GM18502 (cell line): Measurements from ENCODE around the gene SLC22A6.

Experiments
- ATAC-seq: cut with Tn5 transposase; IDR thresholded peaks from one replicate; pipeline ENCODE4 v1.9.1; 2021; ENCODE audit warnings: mild to moderate bottlenecking; ENCODE audit not compliant: unreplicated experiment, poor library complexity

Gene SLC22A6, protein sequence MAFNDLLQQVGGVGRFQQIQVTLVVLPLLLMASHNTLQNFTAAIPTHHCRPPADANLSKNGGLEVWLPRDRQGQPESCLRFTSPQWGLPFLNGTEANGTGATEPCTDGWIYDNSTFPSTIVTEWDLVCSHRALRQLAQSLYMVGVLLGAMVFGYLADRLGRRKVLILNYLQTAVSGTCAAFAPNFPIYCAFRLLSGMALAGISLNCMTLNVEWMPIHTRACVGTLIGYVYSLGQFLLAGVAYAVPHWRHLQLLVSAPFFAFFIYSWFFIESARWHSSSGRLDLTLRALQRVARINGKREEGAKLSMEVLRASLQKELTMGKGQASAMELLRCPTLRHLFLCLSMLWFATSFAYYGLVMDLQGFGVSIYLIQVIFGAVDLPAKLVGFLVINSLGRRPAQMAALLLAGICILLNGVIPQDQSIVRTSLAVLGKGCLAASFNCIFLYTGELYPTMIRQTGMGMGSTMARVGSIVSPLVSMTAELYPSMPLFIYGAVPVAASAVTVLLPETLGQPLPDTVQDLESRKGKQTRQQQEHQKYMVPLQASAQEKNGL

DNA sequence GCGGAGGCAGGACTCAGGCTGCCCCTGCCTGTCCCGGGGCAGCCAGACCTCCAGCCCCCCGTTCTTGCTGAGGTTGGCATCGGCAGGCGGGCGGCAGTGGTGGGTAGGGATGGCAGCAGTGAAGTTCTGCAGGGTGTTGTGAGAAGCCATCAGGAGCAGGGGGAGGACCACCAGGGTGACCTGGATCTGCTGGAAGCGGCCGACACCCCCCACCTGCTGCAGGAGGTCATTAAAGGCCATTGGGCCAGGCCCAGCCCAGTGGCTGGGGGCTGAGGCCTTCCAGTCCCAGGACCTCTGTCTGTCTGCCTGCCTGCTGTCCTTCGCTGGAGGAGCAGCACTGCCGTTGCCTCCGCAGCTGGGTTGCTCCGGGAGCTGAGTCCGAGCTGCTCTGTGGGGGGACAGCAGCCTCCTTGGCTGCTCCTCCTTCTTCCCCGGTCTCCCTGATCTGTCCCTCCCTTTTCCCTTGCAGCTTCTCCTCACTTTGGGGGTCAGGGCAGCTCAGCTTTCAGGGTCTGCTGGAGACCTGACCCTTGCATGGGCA lies at the start of gene SLC22A6:
TSS of gene SLC22A6 (minus strand) at position 517 of the 541 bp plus-strand sequence. CDS start at position 240, 277 bp downstream.
- no peak for ATAC-seq

DNA sequence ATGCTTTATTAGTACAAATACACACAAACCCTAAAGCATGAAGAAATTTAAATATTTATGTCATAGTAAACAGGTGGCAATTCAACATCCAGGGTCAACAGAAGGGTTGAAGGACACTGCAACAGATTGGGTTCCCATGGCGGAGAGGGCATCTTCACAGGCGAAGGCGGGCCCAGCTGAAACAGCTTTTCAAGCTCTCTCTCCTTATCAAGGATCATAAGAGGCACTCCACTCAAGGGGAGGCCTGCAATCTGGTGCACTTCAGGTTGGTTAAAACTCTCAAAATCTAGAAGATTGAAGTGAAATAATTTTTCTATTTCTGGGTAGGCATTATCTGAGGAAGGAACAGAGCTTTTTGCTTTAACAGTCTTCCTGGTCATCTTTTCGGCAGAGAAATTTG lies 47.7 kb upstream of the SLC22A6 start:
- no peak for ATAC-seq

DNA sequence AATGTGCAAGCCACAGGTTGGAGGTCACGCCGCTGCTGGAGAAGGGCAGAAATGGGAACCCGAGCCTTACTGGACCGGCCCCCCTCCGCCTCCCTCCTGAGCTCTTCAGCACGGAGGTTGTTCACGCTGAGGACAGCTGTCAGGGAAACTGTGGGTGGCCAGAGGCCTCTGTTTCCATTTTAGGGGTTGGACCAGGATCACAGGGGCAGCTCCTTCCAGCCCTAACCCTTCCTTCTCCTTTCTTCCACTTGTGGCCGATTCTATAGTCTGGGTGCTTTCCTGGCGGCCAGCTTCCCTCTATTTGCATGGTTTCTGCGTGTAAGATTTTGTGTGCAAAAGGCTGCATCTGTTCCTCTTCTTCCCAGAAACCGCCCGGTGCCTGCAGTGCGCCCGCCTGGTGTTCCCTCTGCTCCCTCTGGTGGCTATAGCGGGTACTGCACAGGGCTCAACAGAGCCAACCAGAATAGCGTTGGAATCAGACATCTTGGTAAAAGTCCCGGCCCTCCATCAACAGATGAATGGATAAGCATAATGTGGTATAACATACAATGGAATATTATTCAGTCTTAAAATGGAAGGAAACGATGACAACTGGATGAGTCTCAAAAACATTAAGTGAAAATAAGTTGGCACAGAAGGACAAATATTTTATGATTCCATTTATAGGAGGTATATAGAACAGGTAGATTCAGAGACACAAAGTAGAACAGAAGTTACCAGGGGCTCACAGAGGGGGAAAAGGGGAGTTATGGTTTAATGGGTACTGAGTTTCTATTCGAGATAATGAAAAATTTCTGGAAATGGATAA lies 39.3 kb upstream of the SLC22A6 start:
- ATAC-seq, result no peak

DNA sequence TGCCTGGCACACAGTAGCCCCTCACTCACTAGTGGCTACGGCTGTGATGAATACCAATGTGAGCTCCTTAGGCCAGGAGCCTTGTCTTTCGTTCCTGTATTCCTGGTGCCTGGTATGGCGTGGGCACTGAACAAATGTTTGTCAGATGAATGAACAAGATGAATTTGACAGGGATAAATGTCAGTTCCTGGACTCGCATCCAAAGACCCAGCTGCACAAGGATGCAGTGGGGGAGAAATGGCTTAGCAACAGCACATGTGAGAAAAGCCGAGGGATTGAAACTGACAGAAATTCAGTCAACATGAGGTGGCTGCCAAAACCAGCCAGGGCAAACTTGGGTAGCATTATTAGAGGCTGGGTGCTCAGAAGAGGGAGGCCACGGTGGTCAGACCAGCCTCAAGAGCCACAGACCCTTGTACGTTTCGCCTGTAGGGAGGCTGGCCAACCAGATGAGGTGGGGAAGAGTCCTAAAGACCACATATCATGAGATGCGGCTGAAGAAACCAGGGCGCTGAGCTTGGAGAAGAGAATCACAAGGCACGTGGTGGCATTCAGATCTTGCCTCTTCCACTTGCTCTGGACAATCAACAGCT lies 38.6 kb upstream of the SLC22A6 start:
- no peak for ATAC-seq

DNA sequence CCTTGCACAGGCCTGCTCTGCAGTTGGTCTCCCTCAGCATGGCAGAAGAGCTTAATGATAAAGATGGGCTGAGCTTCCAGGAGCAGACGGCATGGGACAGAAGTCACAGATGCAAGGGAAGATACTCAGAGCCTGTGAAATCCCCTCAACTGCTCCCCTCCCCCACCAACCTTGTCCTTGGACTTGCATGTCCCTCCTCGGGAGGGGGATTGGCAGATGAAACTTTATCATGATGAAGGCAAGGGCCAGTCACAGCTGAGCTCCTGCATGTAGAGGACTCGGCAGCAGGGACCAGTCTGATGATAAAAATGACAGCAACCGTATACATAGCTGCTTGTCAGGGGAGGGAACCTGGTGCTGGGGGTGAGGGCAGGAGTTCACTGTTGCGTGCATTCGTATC lies 37.7 kb upstream of the SLC22A6 start:
- ATAC-seq, result no peak

DNA sequence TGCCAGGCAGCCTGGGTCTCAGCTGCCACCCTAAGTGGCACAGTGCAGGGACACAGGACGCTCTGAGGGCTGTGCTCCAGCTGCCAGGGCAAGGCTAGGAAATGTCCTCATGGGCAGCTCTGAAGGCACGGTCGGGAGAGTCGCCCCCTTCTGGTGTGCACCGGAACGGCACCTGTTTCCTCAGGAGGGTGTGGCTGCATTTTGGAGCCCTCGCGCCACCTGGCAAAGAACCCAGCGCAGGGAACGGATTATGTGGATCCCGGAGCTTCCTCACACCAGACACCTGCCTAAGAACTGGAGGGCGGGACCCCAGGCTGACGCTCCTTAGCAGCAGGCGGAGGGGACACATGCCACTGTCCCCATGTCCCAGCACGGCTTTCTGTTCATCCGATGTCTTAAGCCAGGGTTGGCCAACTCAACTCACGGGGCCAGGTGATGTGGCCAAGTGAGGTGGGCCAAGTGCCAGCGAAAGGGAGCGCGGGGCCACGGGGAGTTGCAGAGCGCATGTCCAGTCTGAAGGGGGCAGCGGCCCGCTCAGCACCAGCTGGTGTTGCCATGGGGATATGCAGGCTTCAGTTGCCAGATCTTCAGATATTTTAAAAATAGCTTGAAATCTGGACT lies 36.0 kb upstream of the SLC22A6 start:
- ATAC-seq, result no peak

DNA sequence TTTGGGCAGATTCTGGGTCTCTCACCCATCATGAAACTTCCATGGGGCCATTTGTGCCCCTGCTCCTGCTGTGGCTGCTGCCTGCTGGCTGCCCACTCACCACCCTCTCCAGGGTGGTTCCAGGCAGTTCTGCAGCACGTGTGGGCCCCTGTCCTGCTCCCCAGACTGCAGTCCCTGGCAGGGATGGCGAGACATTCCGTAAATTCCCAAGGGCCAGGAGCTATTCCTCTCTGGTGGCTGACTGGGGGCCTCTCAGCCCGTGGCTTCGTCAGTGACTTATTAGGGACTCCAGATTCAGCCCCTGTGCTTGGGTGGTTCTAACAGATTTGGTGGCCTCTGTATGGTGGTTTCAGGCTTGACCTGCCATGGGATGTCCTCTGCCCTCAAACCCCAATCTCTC lies 34.7 kb upstream of the SLC22A6 start:
- ATAC-seq, result no peak

DNA sequence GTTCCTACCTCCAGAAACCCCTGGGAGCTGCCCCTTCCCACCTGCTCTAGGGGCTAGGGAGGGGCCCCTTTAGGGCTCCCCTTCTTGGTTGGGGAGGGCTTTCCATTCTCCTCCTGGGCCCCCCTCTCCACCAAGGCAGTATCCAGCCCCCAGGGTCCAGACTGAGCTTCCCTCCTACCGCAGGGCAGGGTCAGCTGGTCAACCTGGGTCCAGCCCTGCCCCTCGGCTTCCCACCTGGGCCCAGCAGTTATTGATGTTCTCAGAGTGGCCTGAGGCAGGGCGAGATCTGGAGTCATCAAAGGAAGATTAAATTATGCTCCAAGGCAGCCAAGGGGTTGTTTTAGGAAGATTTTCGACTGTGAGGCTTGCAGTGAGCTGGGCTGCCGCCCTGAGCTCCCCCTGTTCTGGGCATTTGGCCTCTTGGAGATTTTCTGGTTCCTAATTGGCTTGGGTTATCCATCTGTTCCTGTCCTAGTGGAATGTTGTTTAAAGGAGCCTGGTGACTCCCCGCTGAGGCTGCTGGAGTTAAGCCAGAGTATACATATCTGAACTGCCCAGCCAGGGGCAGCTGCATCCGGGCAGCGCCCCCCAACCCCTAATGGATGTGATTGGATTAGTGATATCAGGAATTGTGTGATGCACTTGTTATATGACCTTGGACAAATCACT lies 32.7 kb upstream of the SLC22A6 start:
- ATAC-seq, result no peak

DNA sequence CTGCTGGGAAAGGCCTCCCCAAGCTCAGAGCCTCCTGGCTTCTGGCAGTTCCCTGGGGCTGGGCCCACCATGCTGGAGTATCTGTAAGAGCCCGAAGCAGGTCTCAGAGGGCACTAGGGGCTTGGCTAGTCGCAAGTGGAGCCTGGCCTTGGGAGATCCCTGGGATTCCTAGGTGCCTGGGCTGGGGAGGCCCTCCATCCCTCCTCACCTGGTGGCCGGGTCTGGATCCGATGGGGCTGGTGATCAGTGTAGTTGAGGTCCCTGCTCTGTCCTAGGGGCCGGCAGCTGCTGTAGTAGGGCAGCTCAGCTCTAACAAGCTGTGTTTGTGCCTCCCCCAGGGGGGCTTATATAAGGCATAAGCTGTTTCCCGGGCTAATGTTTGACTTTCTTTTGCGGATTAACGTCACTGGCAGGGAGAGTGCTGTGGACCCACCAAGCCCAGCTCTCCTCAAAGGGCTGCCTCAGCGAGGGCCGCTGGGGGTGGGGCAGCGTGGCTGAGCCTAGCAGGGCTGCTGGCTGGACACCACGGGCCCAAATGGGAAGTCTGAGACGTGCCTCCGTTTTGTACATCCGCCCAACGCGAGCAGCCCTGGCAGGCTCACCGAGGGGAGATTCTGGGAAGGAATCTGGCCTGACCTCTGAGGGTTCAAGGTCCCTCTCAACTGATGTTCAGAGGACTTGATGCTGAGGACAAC lies 30.9 kb upstream of the SLC22A6 start, which contains the start of gene SLC22A8:
TSS of gene SLC22A8 (minus strand) at position 321 of the 695 bp plus-strand sequence. CDS start 883 bp downstream, outside the sequence.
- ATAC-seq, result no peak

DNA sequence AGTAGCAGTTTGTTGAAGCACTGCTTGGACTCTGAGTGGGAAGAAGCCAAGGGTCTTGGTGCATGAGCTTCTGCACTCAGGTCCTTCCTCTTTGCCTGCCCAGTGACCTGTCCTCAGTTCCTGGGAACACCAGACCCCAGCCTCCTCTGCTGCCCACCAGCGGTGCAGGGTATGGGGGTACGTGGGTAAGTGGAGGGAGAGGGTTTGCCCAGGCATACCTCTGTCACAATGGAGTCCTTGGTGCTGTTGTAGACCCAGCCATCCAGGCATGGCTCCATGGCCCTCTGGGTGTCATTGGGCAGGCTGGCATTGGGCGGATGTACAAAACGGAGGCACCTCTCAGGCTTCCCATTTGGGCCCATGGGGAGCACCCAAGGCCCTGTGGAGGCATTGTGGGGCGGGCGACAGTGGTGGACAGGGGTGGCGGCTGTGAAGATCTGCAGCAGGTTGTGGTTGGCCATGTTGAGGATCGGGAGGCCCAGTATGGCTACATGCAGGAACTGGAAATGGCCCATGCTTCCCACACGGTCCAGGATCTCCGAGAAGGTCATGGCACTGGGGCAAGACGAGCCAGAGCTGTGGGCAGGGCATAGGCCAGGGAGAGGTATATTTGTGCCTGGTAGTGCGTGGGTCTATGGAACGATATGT lies 29.8 kb upstream of the SLC22A6 start:
- ATAC-seq, result no peak

DNA sequence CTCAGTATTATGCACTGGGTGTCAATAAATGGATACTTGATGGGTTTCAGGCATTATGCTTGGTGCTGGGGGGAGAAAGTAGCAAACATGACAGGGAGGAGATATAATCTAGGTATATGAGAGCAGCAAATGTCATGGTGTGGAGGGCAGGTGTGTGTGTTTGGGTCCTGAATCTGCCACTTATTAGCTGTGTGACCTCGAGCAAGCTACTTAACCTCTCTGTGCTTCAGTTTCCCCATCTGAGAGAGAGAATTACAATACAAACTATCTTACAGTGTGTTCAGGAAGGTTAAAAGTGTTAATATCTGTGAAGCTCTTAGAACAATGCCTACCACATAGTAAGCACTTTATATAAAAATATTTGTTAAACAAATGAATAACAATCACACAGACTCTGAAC lies 28.1 kb upstream of the SLC22A6 start:
- no peak for ATAC-seq

DNA sequence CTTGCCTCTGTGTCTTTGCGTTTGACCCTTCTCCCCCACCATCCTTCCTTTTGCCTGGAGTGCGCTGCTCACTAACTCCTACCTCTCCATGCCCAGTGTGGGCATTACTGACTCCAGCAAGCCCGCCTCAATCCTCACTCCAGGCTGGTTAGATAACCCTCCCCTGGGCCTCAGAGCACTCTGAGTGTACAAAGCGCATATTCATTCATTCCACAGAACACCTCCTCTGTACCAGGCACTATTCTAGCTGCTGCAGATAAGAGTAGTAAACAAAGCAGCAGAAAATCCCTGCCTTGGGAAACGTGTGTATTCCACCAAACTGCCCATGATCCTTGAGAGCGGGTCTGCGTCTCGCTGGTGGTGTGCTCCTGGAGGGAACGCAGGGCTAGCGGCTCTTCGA lies 27.7 kb upstream of the SLC22A6 start:
- ATAC-seq, result no peak

DNA sequence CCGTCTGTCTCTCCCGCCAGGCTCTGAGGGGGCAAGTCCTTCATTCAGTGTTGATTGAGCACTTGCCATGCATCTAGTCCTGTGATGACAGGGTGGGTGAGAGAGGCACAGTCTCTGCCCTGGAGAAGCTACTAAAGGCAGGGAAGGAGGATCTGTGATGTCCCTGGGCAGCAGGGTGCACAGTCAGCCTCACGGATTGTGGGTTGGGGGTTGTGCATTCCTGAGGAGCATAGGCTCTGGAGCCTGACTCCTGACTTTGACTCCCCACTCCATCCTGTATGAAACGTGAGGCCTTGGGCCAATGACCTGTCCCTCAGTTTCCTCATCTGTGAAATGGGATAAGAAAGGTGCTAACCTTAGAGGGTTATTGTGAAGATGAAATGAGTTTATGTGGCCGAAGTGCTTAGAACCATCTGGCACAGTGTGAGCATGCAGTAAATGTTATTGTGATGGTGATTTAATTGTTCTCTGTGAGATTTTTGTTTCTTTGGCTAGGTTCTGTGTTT lies 26.2 kb upstream of the SLC22A6 start:
- ATAC-seq, result no peak

DNA sequence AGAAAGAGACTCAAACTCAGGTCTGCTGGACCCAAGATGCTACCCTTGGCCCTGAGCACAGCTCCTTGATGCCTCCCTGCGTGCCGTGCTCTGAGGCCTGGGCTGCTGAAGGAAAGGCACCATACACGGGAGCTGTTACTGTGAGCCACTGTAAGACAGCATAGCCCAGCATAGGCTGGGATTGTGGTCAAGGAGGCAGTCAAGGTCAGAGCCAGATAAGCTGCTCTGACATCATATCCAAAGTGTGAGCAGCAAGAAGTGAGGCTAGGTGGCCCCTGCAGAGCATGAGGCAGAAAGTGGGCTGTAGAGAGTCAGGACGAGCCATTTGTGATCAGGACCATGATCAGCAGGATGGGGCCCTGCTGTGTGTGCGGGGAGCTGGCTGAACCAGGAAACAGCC lies 23.2 kb upstream of the SLC22A6 start:
- ATAC-seq, result no peak

DNA sequence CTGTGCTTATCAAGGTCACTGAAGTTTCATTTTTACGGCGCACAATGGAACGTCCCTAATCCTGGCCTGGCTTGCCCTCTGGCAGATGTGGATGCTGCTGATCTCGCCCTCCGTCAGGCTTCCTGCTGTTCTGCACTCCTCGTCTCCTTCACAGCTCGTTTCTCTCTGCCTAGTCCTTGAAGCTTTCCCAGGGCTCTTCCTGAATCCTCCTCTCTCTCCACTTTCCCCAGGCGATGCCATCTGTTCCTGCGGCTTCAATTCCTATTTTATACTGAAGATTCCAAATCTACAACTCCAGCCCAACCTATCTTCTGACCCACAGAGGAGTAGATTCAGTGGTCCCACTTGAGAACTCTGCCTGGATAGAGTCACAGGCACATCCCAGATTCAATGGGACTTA lies 16.7 kb upstream of the SLC22A6 start:
- ATAC-seq, result no peak

DNA sequence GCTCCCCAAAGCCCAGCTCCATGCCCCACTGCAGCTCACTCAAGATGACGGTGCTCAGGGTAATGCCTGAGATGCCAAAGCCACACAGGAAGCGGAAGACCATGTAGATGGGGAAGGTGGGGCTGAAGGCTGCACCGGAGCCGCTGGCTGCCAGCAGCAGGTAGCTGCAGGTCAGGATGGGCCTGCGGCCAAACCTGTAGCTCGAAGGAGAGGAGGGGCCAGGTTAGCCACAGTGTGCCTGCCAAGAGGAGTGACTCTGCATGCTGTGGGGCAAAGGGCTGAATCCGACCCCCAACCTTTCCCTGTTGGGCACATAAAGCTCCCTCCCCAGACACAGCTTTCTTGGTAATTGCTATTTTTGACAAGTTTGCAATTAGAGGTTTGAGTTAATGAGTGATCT lies 14.9 kb upstream of the SLC22A6 start:
- ATAC-seq, result no peak

DNA sequence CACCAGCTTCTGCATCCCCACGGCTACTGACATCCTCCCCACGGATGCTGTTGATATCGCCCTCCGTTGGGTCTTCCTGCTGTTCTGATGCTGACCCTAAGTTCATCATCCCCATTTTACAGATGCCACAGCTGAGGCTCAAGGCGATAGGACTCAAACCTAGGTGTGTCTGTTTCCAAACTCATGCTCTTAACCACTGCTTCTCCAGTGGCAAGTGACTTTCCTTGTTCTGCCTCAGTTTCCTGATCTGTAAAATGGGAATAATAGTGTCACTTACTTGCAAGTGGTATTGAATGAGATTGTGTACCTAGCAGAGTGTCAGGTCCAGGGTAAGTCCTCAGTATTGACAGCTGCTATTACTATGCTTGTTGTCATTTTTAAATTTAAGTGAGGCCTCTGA lies 14.4 kb upstream of the SLC22A6 start:
- ATAC-seq, result no peak

DNA sequence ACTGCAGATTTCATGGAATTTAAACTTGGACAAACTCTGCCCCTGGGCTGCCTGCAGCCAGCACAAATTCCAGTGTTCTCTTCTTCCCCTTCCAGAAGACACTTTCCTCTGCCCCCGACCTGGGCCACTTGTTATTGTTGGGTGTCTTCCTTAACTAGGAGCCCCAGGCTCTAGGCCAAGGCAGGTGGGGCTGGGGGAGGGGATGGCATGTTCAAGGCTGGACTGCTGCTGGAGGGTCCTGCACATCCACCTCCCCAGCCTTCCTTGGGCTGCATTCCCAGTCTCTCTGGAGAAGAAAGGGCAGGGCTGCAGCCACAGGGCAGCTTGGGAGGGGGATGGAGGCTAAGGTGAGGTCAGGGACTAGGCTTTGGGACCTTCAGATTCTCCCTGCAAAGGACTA lies 11.5 kb upstream of the SLC22A6 start:
- no peak for ATAC-seq
